Peyer's patch (tissue), 4 donors: ENCODE data around the gene VWA1.
"Not testable (repeated sequence)": the region's sequence is repeated elsewhere in the genome, so short reads cannot be mapped to it uniquely, and the experiment has no call there.

Experiments
- POLR2A ChIP-seq, 2 donors: fragments of 450-650 bp; IDR thresholded peaks; one replicate each; pipeline ENCODE4 v1.5.1; 2017; ENCODE audit warnings: antibody characterized with exemption in 2 of 2, mild to moderate bottlenecking in 2 of 2, moderate library complexity in 2 of 2
- TF ChIP-seq, protein P1 (sequence below), 6 experiments: fragments of 450-650 bp in 4 of 6; fragments of 200-600 bp in 2 of 6; sonication (generic) in 1 of 6; IDR thresholded peaks; one replicate each; pipeline ENCODE4 v1.5.1; 2017 to 2019; ENCODE audit warnings: antibody characterized with exemption in 6 of 6, mild to moderate bottlenecking in 3 of 6, moderate library complexity in 1 of 6

GRCh38 chr1:1456683-1457255 is 21.3 kb downstream of the VWA1 start:
- not testable (repeated sequence) for TF ChIP-seq POLR2A (IDR thresholded peaks at IDR 0.05)
- TF ChIP-seq, protein P1, sequence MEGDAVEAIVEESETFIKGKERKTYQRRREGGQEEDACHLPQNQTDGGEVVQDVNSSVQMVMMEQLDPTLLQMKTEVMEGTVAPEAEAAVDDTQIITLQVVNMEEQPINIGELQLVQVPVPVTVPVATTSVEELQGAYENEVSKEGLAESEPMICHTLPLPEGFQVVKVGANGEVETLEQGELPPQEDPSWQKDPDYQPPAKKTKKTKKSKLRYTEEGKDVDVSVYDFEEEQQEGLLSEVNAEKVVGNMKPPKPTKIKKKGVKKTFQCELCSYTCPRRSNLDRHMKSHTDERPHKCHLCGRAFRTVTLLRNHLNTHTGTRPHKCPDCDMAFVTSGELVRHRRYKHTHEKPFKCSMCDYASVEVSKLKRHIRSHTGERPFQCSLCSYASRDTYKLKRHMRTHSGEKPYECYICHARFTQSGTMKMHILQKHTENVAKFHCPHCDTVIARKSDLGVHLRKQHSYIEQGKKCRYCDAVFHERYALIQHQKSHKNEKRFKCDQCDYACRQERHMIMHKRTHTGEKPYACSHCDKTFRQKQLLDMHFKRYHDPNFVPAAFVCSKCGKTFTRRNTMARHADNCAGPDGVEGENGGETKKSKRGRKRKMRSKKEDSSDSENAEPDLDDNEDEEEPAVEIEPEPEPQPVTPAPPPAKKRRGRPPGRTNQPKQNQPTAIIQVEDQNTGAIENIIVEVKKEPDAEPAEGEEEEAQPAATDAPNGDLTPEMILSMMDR (IDR thresholded peaks at IDR 0.05): not testable (repeated sequence)
